WTC11 (cell line): Measurements from ENCODE around the gene CELSR1. TPM values are rescaled to one million over a fixed set of nuclear protein-coding genes. Genes with fewer than 3 reads are reported as not detected.

ENCODE experiments used
- ATAC-seq: fragments of 200-7000 bp; cut with Tn5 transposase; 2 replicates; pipeline ENCODE4 v1.10.0; 2021; ENCODE audit warnings: mild to moderate bottlenecking, moderate library complexity
- CTCF ChIA-PET: fragments of 300-600 bp; sonication (Branson Sonifier 250); formaldehyde crosslinking; loops from one replicate; lab custom pipeline; 2021; ENCODE audit warnings: antibody characterized with exemption; lab: Charles Lee
- POLR2A ChIA-PET: fragments of 350-600 bp; sonication (Branson Sonifier 250); formaldehyde crosslinking; loops from one replicate; lab custom pipeline; 2021; ENCODE audit warnings: antibody characterized with exemption; lab: Charles Lee
- DNase-seq: peaks from one replicate; pipeline ENCODE4 v3.0.0; 2021; ENCODE audit warnings: low spot score
- H3K27ac Mint-ChIP-seq: 2 replicates; pipeline ENCODE4 v1.8.0; 2021; ENCODE audit warnings: mixed read lengths
- H3K27me3 Mint-ChIP-seq: 2 replicates; pipeline ENCODE4 v1.8.0; 2021; ENCODE audit warnings: low read depth, mild to moderate bottlenecking, moderate library complexity, mixed read lengths
- H3K36me3 Mint-ChIP-seq: 2 replicates; pipeline ENCODE4 v1.8.0; 2021; ENCODE audit warnings: mixed read lengths
- H3K4me1 Mint-ChIP-seq: 2 replicates; pipeline ENCODE4 v1.8.0; 2022; ENCODE audit warnings: mixed read lengths
- H3K4me3 Mint-ChIP-seq: 2 replicates; pipeline ENCODE4 v1.8.0; 2021; ENCODE audit warnings: mild to moderate bottlenecking, moderate library complexity, mixed read lengths
- H3K9me3 Mint-ChIP-seq: 2 replicates; pipeline ENCODE4 v1.8.0; 2021; ENCODE audit warnings: mixed read lengths
- CBFB ChIP-seq: sonication (generic); formaldehyde crosslinking; IDR thresholded peaks from 2 replicates; pipeline ENCODE4 v1.8.1; 2022; ENCODE audit warnings: mild to moderate bottlenecking, low read depth, missing genetic modification reagents
- CDX4 ChIP-seq: fragments of 250-450 bp; sonication (Bioruptor Pico); IDR thresholded peaks from 2 replicates; pipeline ENCODE4 v1.9.0; 2021; ENCODE audit warnings: moderate library complexity, mild to moderate bottlenecking, inconsistent platforms, borderline replicate concordance
- CREB1 ChIP-seq: sonication (generic); formaldehyde crosslinking; IDR thresholded peaks from 2 replicates; pipeline ENCODE4 v1.8.0; 2023; ENCODE audit warnings: mild to moderate bottlenecking, missing genetic modification reagents
- E2F5 ChIP-seq: sonication (generic); formaldehyde crosslinking; IDR thresholded peaks from 2 replicates; pipeline ENCODE4 v1.8.1; 2022; ENCODE audit warnings: mild to moderate bottlenecking, moderate library complexity, missing genetic modification reagents
- EMX1 ChIP-seq: fragments of 250-450 bp; sonication (Bioruptor Pico); IDR thresholded peaks from 2 replicates; pipeline ENCODE4 v1.8.0; 2021; ENCODE audit warnings: mild to moderate bottlenecking
- ESRRA ChIP-seq: sonication (generic); formaldehyde crosslinking; IDR thresholded peaks from 2 replicates; pipeline ENCODE4 v1.8.1; 2022; ENCODE audit warnings: mild to moderate bottlenecking, missing genetic modification reagents, borderline replicate concordance
- FOXJ3 ChIP-seq: sonication (generic); formaldehyde crosslinking; IDR thresholded peaks from 2 replicates; pipeline ENCODE4 v1.9.0; 2021; ENCODE audit warnings: missing genetic modification reagents, mild to moderate bottlenecking, borderline replicate concordance
- GRHL2 ChIP-seq: fragments of 250-450 bp; sonication (Bioruptor Pico); IDR thresholded peaks from 2 replicates; pipeline ENCODE4 v1.8.0; 2022; ENCODE audit warnings: mild to moderate bottlenecking, moderate library complexity; ENCODE audit not compliant: insufficient replicate concordance, severe bottlenecking
- MLX ChIP-seq: sonication (generic); formaldehyde crosslinking; IDR thresholded peaks from 2 replicates; pipeline ENCODE4 v1.8.1; 2023; ENCODE audit warnings: mild to moderate bottlenecking, missing genetic modification reagents, moderate library complexity
- MXD4 ChIP-seq: fragments of 250-450 bp; sonication (Bioruptor Pico); IDR thresholded peaks from 2 replicates; pipeline ENCODE4 v1.8.0; 2021; ENCODE audit warnings: mild to moderate bottlenecking, moderate library complexity, borderline replicate concordance
- NFATC4 ChIP-seq: fragments of 250-450 bp; sonication (Bioruptor Pico); IDR thresholded peaks from 2 replicates; pipeline ENCODE4 v1.9.0; 2021; ENCODE audit warnings: mild to moderate bottlenecking
- NFE2L1 ChIP-seq: sonication (generic); formaldehyde crosslinking; IDR thresholded peaks from 2 replicates; pipeline ENCODE4 v1.8.1; 2023; ENCODE audit warnings: missing genetic modification reagents
- NFYB ChIP-seq: sonication (generic); formaldehyde crosslinking; conservative IDR thresholded peaks from 2 replicates; pipeline ENCODE4 v1.8.0; 2022; ENCODE audit warnings: low read depth, missing genetic modification reagents
- NR1H2 ChIP-seq: sonication (generic); formaldehyde crosslinking; IDR thresholded peaks from 2 replicates; pipeline ENCODE4 v1.9.0; 2021; ENCODE audit warnings: mild to moderate bottlenecking, moderate library complexity, missing genetic modification reagents
- PRDM15 ChIP-seq: sonication (generic); formaldehyde crosslinking; IDR thresholded peaks from 2 replicates; pipeline ENCODE4 v1.8.0; 2022; ENCODE audit warnings: missing genetic modification reagents
- RORB ChIP-seq: fragments of 250-450 bp; sonication (Bioruptor Pico); IDR thresholded peaks from 2 replicates; pipeline ENCODE4 v1.9.0; 2021; ENCODE audit warnings: mild to moderate bottlenecking
- TP53 ChIP-seq: sonication (generic); formaldehyde crosslinking; IDR thresholded peaks from 2 replicates; pipeline ENCODE4 v1.8.1; 2023; ENCODE audit warnings: mild to moderate bottlenecking, missing genetic modification reagents
- ZNF138 ChIP-seq: sonication (generic); formaldehyde crosslinking; conservative IDR thresholded peaks from 2 replicates; pipeline ENCODE4 v1.8.1; 2022; ENCODE audit warnings: mild to moderate bottlenecking, moderate library complexity, missing genetic modification reagents
- ZNF219 ChIP-seq: sonication (generic); formaldehyde crosslinking; IDR thresholded peaks from 2 replicates; pipeline ENCODE4 v1.8.0; 2023; ENCODE audit warnings: missing genetic modification reagents, mild to moderate bottlenecking, borderline replicate concordance
- ZNF317 ChIP-seq: sonication (generic); formaldehyde crosslinking; IDR thresholded peaks from 2 replicates; pipeline ENCODE4 v1.8.1; 2023; ENCODE audit warnings: low read depth, mild to moderate bottlenecking, moderate library complexity, missing genetic modification reagents, borderline replicate concordance
- ZNF423 ChIP-seq: fragments of 250-450 bp; sonication (Bioruptor Pico); IDR thresholded peaks from 2 replicates; pipeline ENCODE4 v2.1.2; 2022; ENCODE audit warnings: mild to moderate bottlenecking, moderate library complexity
- ZSCAN18 ChIP-seq: fragments of 250-450 bp; sonication (Bioruptor Pico); IDR thresholded peaks from 2 replicates; pipeline ENCODE4 v2.1.2; 2022; ENCODE audit warnings: mild to moderate bottlenecking, moderate library complexity
- total RNA-seq: library from RNA; stranded (reverse); gene quantifications from 3 replicates; pipeline ENCODE4 v1.2.3, GENCODE V29; 2021
- TF ChIP-seq, protein P1 (sequence below): sonication (generic); formaldehyde crosslinking; IDR thresholded peaks from 2 replicates; pipeline ENCODE4 v1.8.0; 2022; ENCODE audit warnings: mild to moderate bottlenecking, missing genetic modification reagents
- TF ChIP-seq, protein P2 (sequence below): fragments of 250-450 bp; sonication (Bioruptor Pico); IDR thresholded peaks from 2 replicates; pipeline ENCODE4 v1.9.0; 2021; ENCODE audit warnings: mild to moderate bottlenecking

Gene CELSR1
- total RNA-seq, 1 experiment from 2014 or later = 16.8 TPM

- no peak for TF ChIP-seq RORB (CRISPR knock-in tag)
- TF ChIP-seq MLX (CRISPR knock-in tag) = no peak
- no peak for TF ChIP-seq MXD4
- no peak for TF ChIP-seq NFATC4 (CRISPR knock-in tag)
- TF ChIP-seq TP53 (CRISPR knock-in tag) = no peak
These were observed 197.5 kb downstream of the CELSR1 start (continued) for GRCh38 chr22:46339956-46340355.

GRCh38 chr22:46338636-46339035, 198.8 kb downstream of the CELSR1 start:
- peaks cover 52% of the 10 kb centered on the region for H3K36me3 Mint-ChIP-seq
- ATAC-seq (no peak), DNase-seq (no peak)
- no peaks in the 10 kb centered on the region for H3K9me3 Mint-ChIP-seq
- ChIA-PET CTCF (no interaction called here), POLR2A (no interaction called here)
- TF ChIP-seq EMX1 (CRISPR knock-in tag) (no peak), CREB1 (CRISPR knock-in tag) (no peak), CDX4 (CRISPR knock-in tag) (no peak), ZNF423 (CRISPR knock-in tag) (no peak)
- TF ChIP-seq, protein P1, sequence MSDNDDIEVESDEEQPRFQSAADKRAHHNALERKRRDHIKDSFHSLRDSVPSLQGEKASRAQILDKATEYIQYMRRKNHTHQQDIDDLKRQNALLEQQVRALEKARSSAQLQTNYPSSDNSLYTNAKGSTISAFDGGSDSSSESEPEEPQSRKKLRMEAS (CRISPR knock-in tag) = no peak
- no peak overlapping the region for H3K27ac Mint-ChIP-seq
- H3K27me3 Mint-ChIP-seq = no peaks in the 10 kb centered on the region
- H3K4me1 Mint-ChIP-seq = peaks cover 15% of the 10 kb centered on the region
- no peak overlapping the region for H3K4me3 Mint-ChIP-seq

DNA sequence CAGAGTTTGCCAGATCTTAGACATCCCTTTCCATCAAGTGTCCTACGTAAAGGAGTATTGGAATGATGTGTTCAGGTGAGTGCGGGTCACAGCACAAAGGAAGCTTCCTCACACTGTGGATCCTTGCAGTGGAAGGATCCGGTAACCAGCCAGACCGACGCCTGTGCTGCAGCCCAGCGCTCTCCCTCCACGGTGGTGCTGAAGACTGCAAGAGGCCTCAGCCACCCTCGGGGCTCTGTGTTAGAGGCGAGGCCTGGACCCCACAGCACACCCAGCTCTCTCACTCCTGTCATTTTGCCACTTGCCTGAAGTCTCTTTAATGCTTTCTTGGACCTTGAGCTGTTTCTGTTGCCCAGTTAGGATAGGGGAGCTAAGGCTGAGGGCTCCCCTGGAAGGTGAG, 199.6 kb downstream of the CELSR1 start:
- Mint-ChIP-seq H3K4me3 (no peak overlapping the region), H3K27ac (peak overlapping the region; percentile 19; the same call in 1 of the 2 replicates), H3K36me3 (peaks cover 51% of the 10 kb centered on the region), H3K27me3 (no peaks in the 10 kb centered on the region), H3K9me3 (no peaks in the 10 kb centered on the region), H3K4me1 (peaks cover 18% of the 10 kb centered on the region)
- DNase-seq (no peak), ATAC-seq (no peak)
- ChIA-PET CTCF (no interaction called here), POLR2A (no interaction called here)
- no peak for TF ChIP-seq CBFB (CRISPR knock-in tag)
- no peak for TF ChIP-seq NFE2L1 (CRISPR knock-in tag)
- no peak for TF ChIP-seq ZNF423 (CRISPR knock-in tag)
- no peak for TF ChIP-seq E2F5 (CRISPR knock-in tag)
- TF ChIP-seq FOXJ3 = no peak
- TF ChIP-seq ESRRA (CRISPR knock-in tag) = no peak
- TF ChIP-seq, protein P2, sequence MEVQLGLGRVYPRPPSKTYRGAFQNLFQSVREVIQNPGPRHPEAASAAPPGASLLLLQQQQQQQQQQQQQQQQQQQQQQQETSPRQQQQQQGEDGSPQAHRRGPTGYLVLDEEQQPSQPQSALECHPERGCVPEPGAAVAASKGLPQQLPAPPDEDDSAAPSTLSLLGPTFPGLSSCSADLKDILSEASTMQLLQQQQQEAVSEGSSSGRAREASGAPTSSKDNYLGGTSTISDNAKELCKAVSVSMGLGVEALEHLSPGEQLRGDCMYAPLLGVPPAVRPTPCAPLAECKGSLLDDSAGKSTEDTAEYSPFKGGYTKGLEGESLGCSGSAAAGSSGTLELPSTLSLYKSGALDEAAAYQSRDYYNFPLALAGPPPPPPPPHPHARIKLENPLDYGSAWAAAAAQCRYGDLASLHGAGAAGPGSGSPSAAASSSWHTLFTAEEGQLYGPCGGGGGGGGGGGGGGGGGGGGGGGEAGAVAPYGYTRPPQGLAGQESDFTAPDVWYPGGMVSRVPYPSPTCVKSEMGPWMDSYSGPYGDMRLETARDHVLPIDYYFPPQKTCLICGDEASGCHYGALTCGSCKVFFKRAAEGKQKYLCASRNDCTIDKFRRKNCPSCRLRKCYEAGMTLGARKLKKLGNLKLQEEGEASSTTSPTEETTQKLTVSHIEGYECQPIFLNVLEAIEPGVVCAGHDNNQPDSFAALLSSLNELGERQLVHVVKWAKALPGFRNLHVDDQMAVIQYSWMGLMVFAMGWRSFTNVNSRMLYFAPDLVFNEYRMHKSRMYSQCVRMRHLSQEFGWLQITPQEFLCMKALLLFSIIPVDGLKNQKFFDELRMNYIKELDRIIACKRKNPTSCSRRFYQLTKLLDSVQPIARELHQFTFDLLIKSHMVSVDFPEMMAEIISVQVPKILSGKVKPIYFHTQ = no peak
- TF ChIP-seq ZSCAN18 (CRISPR knock-in tag) = no peak
- no peak for TF ChIP-seq ZNF317
- TF ChIP-seq GRHL2 (CRISPR knock-in tag) = no peak
- TF ChIP-seq PRDM15 = no peak
- TF ChIP-seq NFYB (CRISPR knock-in tag) = no peak
- no peak for TF ChIP-seq ZNF138 (CRISPR knock-in tag)
- no peak for TF ChIP-seq RORB (CRISPR knock-in tag)
- no peak for TF ChIP-seq ZNF219
- TF ChIP-seq MXD4 = no peak
- TF ChIP-seq NR1H2 (CRISPR knock-in tag) = no peak
- TF ChIP-seq CREB1 (CRISPR knock-in tag) = no peak
